Measurements from ENCODE around the gene PLEKHG5. TPM values are rescaled to one million over a fixed set of nuclear protein-coding genes. Genes with fewer than 3 reads are reported as not detected.

Gene PLEKHG5
- total RNA-seq, 1 donor from 2014 or later, result 23.3 TPM

- no peak for DNase-seq (ENCODE audit: low read depth)
- no peak for TF ChIP-seq CTCF (conservative IDR thresholded peaks at IDR 0.05; ENCODE audit: low read depth, low read length)
These were observed 8.3 kb downstream of the PLEKHG5 start for GRCh38 chr1:6483017-6483760.

DNA sequence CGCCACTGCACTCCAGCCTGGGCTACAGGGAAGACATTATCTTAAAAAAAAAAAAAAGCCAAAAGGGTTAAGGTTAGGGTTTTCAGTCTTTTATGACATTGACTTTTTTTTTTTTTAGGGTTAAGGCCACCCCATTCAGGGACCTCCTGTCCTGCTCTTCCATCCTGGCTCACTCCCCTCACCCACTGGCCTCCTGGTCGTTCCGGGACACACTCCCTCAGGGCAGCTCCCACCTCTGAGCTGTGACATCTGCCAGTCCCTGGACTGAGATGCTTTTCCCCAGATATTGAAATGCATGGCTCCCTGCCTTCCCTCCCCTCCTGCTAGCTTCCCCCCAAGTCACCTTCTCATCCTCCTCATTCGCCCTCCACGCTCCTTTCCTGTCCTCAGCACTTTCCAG is 9.6 kb downstream of the PLEKHG5 start:
- no peak for DNase-seq (ENCODE audit: low read depth)
- no peak for TF ChIP-seq CTCF (conservative IDR thresholded peaks at IDR 0.05; ENCODE audit: low read depth, low read length)
- H3K4me3 ChIP-seq (ENCODE audit: low read depth, low read length), result no peak overlapping the region

More at GRCh38 chr1:6483017-6483760, 8.3 kb downstream of the PLEKHG5 start:
- no peak overlapping the region for H3K4me3 ChIP-seq (ENCODE audit: low read depth, low read length)

DNA sequence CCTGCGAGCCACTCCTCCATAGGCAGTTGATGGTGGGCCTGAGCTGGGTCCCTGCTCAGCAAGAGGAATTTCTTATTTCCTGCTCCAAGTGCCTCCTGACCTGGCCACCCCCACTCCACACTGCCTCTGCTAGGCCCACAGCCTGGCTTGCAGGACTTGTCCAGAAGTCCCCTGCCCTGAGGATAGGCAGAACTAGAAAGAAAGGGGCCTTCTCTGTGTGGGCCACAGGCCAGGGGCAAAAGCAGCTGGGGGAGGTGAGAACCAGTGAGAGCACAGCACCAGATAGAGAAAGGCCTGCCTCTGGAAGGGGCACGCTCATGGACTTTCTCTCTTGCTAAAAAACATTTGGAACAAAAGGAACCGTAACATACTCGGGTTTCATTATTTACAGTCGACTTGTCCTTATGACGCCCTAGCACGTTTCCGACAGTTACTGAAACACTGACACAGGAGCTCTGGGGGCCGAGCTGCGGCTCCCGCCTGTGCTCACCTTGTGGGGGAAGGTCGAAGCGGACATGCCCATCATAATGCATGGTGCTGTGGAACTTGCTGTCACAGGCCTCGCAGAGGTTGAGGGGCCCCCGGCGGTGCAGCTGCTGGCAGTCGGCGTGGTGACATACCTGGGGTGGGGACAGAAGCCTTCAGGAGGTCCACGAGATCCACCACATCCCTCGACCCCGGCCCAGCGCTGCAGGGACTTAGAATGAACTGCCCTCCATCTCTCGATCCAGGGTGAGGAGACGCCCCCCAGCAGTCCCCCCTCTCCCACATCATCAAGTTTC is 14.2 kb downstream of the PLEKHG5 start:
- no peak for DNase-seq (ENCODE audit: low read depth)
- H3K4me3 ChIP-seq (ENCODE audit: low read depth, low read length), result no peak overlapping the region
- no peak for TF ChIP-seq CTCF (conservative IDR thresholded peaks at IDR 0.05; ENCODE audit: low read depth, low read length)

DNA sequence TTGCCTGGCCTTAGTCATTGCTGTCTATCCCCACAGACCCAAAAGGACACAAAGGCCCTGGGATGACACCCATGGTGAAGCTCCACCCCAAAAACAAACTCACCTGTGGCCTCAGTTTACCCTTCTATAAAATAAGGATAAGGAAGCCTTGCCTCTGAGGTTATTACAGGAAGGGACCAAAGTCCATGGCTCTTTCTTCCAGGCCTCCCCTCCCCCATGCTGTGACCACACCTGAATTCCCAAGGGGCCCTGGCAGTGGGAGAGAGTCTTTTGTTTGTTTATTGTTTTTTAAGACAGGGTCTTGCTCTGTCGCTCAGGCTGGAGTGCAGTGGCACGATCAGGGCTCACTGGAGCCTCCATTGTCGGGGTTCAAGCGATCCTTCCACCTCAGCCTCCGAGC is 15.0 kb downstream of the PLEKHG5 start:
- no peak overlapping the region for H3K4me3 ChIP-seq (ENCODE audit: low read depth, low read length)
- TF ChIP-seq CTCF (conservative IDR thresholded peaks at IDR 0.05; ENCODE audit: low read depth, low read length), result no peak
- no peak for DNase-seq (ENCODE audit: low read depth)

- H3K4me3 ChIP-seq (ENCODE audit: low read depth, low read length), result no peak overlapping the region
- DNase-seq (ENCODE audit: low read depth), result no peak
- peak; percentile 92 for TF ChIP-seq CTCF (conservative IDR thresholded peaks at IDR 0.05; ENCODE audit: low read depth, low read length)
These were observed 15.9 kb downstream of the PLEKHG5 start for GRCh38 chr1:6475381-6476133.

GRCh38 chr1:6474815-6475282 is 16.6 kb downstream of the PLEKHG5 start:
- no peak for TF ChIP-seq CTCF (conservative IDR thresholded peaks at IDR 0.05; ENCODE audit: low read depth, low read length)
- DNase-seq (ENCODE audit: low read depth), result no peak
- H3K4me3 ChIP-seq (ENCODE audit: low read depth, low read length), result no peak overlapping the region

All from epithelial cell of proximal tubule (primary cell).